ENCODE data around the gene LHCGR. TPM values are rescaled to one million over a fixed set of nuclear protein-coding genes. Genes with fewer than 3 reads are reported as not detected.
"Not testable (repeated sequence)": the region's sequence is repeated elsewhere in the genome, so short reads cannot be mapped to it uniquely, and the experiment has no call there.

Gene LHCGR
- total RNA-seq, 1 experiment from 2014 or later, result not detected

DNA sequence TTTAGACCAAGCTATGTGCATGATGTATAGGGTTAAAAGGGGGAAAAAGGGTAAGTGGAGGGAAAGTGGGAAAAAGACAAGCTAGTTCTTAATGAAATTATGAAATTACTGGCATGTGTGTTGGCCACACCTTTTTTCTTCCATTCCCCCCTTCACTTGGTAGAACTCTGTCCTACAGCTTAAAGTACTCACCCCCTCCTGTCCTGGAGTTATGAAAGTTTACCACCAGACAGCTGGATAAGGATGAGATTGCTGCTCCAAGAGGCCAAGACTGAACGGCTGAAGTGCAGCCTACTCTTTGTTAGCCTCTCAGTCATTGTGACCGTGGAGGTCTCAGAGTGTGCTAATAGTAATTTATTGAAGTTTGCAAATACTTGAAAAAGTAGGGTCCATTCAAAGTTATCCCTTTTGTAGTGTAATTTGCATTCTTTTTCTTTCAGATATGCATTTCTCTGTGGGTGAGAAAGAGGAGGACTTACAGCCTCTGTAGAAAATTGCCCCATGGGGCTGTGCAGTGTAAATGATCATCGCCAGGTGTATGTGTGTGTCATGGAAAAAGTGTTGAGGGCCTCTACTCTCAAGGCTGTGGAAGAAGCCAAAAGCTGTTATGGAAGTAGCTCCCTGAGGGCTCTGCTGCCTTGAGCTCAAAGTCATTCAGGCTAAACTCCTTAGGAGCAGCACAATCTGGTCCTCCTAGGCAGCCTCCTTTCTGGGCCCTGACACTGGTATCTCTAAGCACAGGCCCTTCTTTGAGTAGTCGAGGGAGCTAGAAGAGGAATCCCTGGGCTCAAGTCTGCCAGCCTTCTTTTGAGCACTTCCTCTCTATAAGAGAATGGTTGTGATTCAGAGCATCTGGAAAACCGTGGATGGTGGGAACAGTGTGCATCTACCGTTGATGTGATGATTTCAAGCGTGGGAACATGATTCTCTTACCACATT, 46.2 kb downstream of the LHCGR start:
- ChIA-PET POLR2A (no interaction called here), CTCF (no interaction called here)
- no peaks in the 10 kb centered on the region; the same call in 1 of the 2 replicates for H3K9me3 ChIP-seq
- intact Hi-C loops (cut with micrococcal nuclease; ENCODE audit: unreplicated experiment), result no loop called here
- peaks cover 6% of the 10 kb centered on the region; the same call in 1 of the 2 replicates for H3K4me1 ChIP-seq
- H3K36me3 Mint-ChIP-seq (ENCODE audit: insufficient read depth, unreplicated experiment), result no peaks in the 10 kb centered on the region
- TF ChIP-seq, protein P1, sequence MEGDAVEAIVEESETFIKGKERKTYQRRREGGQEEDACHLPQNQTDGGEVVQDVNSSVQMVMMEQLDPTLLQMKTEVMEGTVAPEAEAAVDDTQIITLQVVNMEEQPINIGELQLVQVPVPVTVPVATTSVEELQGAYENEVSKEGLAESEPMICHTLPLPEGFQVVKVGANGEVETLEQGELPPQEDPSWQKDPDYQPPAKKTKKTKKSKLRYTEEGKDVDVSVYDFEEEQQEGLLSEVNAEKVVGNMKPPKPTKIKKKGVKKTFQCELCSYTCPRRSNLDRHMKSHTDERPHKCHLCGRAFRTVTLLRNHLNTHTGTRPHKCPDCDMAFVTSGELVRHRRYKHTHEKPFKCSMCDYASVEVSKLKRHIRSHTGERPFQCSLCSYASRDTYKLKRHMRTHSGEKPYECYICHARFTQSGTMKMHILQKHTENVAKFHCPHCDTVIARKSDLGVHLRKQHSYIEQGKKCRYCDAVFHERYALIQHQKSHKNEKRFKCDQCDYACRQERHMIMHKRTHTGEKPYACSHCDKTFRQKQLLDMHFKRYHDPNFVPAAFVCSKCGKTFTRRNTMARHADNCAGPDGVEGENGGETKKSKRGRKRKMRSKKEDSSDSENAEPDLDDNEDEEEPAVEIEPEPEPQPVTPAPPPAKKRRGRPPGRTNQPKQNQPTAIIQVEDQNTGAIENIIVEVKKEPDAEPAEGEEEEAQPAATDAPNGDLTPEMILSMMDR (IDR thresholded peaks at IDR 0.05; ENCODE audit: insufficient read depth in 1 of 2, low read depth in 1 of 2, low read length in 1 of 2, severe bottlenecking in 1 of 2, unreplicated experiment in 1 of 2), result no peak
- H3K27ac Mint-ChIP-seq (ENCODE audit: unreplicated experiment), result no peak overlapping the region
- no peaks in the 10 kb centered on the region for H3K9me3 Mint-ChIP-seq (ENCODE audit: unreplicated experiment)
- no peak overlapping the region for H3K4me3 Mint-ChIP-seq (ENCODE audit: unreplicated experiment)
- H3K4me3 ChIP-seq (ENCODE audit: low read depth, low read length), result no peak overlapping the region
- H3K4me1 Mint-ChIP-seq (ENCODE audit: low read depth, unreplicated experiment), result peaks cover 10% of the 10 kb centered on the region
- BruUV-seq (replicated peaks), result no TSS peak
- H3K27me3 ChIP-seq (replicated peaks; ENCODE audit: control insufficient read depth, insufficient read depth, low read length), result no peaks in the 10 kb centered on the region
- no peaks in the 10 kb centered on the region for H3K36me3 ChIP-seq (ENCODE audit: control insufficient read depth, insufficient read depth, low read length)
- no peak for DNase-seq
- H3K27me3 Mint-ChIP-seq (ENCODE audit: insufficient read depth, unreplicated experiment), result peaks cover 12% of the 10 kb centered on the region

DNA sequence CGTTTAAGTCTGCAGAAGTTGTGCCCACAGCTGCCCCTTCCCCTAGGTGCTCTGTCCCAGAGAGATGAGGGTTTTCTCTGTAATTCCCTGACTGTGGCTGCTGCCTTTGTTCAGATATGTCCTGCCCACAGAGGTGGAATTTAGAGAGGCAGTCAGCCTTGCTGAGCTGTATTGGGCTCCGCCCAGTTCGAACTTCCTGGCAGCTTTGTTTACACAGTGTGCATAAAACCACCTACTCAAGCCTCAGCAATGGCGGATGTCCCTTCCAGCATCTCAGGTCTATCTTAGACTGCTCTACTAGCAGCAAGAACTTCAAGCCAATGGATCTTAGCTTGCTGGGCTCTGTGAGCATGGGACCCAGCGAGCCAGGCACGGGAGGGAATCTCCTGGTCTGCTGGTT, 48.1 kb downstream of the LHCGR start:
- H3K4me3 Mint-ChIP-seq (ENCODE audit: unreplicated experiment), result no peak overlapping the region
- H3K4me3 ChIP-seq (ENCODE audit: low read depth, low read length), result no peak overlapping the region
- H3K36me3 ChIP-seq (ENCODE audit: control insufficient read depth, insufficient read depth, low read length), result no peaks in the 10 kb centered on the region
- H3K27me3 Mint-ChIP-seq (ENCODE audit: insufficient read depth, unreplicated experiment), result peaks cover 12% of the 10 kb centered on the region
- H3K4me1 Mint-ChIP-seq (ENCODE audit: low read depth, unreplicated experiment), result peaks cover 10% of the 10 kb centered on the region
- H3K9me3 ChIP-seq, result no peaks in the 10 kb centered on the region; the same call in 1 of the 2 replicates
- no TSS peak for BruUV-seq (replicated peaks)
- no peaks in the 10 kb centered on the region for H3K36me3 Mint-ChIP-seq (ENCODE audit: insufficient read depth, unreplicated experiment)
- H3K27me3 ChIP-seq (replicated peaks; ENCODE audit: control insufficient read depth, insufficient read depth, low read length), result no peaks in the 10 kb centered on the region
- ChIA-PET POLR2A (no interaction called here), CTCF (no interaction called here)
- TF ChIP-seq, protein P1 (IDR thresholded peaks at IDR 0.05; ENCODE audit: insufficient read depth in 1 of 2, low read depth in 1 of 2, low read length in 1 of 2, severe bottlenecking in 1 of 2, unreplicated experiment in 1 of 2), result no peak
- intact Hi-C loops (cut with micrococcal nuclease; ENCODE audit: unreplicated experiment), result no loop called here
- no peaks in the 10 kb centered on the region for H3K9me3 Mint-ChIP-seq (ENCODE audit: unreplicated experiment)
- peak in 1 of 2 experiments; percentile 12 for DNase-seq
- H3K4me1 ChIP-seq, result peaks cover 6% of the 10 kb centered on the region; the same call in 1 of the 2 replicates
- H3K27ac Mint-ChIP-seq (ENCODE audit: unreplicated experiment), result no peak overlapping the region

DNA sequence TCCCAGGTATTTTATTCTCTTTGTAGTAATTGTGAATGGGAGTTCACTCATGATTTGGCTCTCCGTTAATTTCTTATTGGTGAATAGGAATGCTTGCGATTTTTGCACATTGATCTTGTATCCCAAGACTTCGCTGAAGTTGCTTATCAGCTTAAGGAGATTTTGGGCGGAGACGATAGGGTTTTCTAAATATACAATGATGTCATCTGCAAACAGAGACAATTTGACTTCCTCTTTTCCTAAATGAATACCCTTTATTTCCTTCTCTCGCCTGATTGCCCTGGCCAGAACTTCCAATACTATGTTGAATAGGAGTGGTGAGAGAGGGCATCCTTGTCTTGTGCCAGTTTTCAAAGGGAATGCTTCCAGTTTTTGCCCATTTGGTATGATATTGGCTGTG, 51.9 kb downstream of the LHCGR start:
- H3K4me1 ChIP-seq; H3K36me3 ChIP-seq (ENCODE audit: control insufficient read depth, insufficient read depth, low read length); H3K9me3 Mint-ChIP-seq (ENCODE audit: unreplicated experiment); H3K27me3 Mint-ChIP-seq (ENCODE audit: insufficient read depth, unreplicated experiment); H3K36me3 Mint-ChIP-seq (ENCODE audit: insufficient read depth, unreplicated experiment); H3K9me3 ChIP-seq; H3K27ac Mint-ChIP-seq (ENCODE audit: unreplicated experiment); BruUV-seq (replicated peaks); H3K4me3 Mint-ChIP-seq (ENCODE audit: unreplicated experiment); H3K4me3 ChIP-seq (ENCODE audit: low read depth, low read length); intact Hi-C loops (cut with micrococcal nuclease; ENCODE audit: unreplicated experiment); CTCF ChIA-PET; DNase-seq; H3K27me3 ChIP-seq (replicated peaks; ENCODE audit: control insufficient read depth, insufficient read depth, low read length); H3K4me1 Mint-ChIP-seq (ENCODE audit: low read depth, unreplicated experiment); POLR2A ChIA-PET: not testable (repeated sequence)
